Measurements from ENCODE around the gene CNTNAP2. TPM values are rescaled to one million over a fixed set of nuclear protein-coding genes. Genes with fewer than 3 reads are reported as not detected.

Gene CNTNAP2
- total RNA-seq, 2 experiments from 2014 or later: not detected

- intact Hi-C loops (cut with micrococcal nuclease): no loop called here
- H3K36me3 Mint-ChIP-seq: no peaks in the 10 kb centered on the region
- no peaks in the 10 kb centered on the region for H3K9me3 Mint-ChIP-seq
- no peak overlapping the region for H3K4me3 Mint-ChIP-seq
- no peak overlapping the region for H3K27ac Mint-ChIP-seq
- H3K4me1 Mint-ChIP-seq (ENCODE audit: low read depth): peaks cover 5% of the 10 kb centered on the region
- ChIA-PET POLR2A (no interaction called here), CTCF (interaction anchor here (0.8 to 2.7 kb wide), 13 partner anchors 9 to 99 kb away, joined by 3 to 9 read pairs (median 4); no protein-coding TSS in a partner anchor)
- no peak for DNase-seq
- peaks cover 27% of the 10 kb centered on the region for H3K27me3 Mint-ChIP-seq
These were observed 2125.2 kb downstream of the CNTNAP2 start for GRCh38 chr7:148241700-148242293.

DNA sequence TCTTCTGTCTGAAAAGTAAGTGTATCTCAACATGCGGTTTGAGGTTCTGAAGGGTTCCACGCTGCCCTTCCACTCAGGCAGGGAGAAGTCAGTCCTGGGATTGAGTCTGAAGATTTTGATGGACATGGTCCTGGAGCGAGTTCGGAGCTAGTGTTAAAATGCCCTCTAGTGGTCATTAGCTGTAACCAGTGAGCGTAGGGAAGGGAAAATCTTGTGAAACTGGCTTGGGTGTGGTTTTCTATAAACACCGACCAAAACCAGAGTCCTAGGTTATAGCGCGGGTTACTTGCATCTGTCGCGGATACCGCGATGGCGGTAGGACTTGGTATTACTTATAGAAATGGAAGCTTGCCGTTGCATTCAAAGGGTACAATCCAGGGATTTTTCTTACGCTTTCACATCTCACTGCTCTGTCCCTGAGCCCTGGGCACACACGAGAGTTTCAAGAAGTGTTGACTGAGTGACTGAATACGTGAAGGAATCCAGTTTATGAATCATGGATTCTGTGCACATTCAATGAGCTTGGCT lies 2125.8 kb downstream of the CNTNAP2 start:
- Mint-ChIP-seq H3K9me3 (no peaks in the 10 kb centered on the region), H3K27ac (no peak overlapping the region), H3K27me3 (peaks cover 28% of the 10 kb centered on the region), H3K36me3 (no peaks in the 10 kb centered on the region), H3K4me1 (ENCODE audit: low read depth) (peaks cover 5% of the 10 kb centered on the region), H3K4me3 (no peak overlapping the region)
- ChIA-PET CTCF (interaction anchor here (0.8 to 2.7 kb wide), 15 partner anchors 9 to 100 kb away, joined by 3 to 9 read pairs (median 3); no protein-coding TSS in a partner anchor), POLR2A (no interaction called here)
- intact Hi-C loops (cut with micrococcal nuclease): no loop called here
- no peak for DNase-seq

GRCh38 chr7:148245381-148245780 lies 2128.8 kb downstream of the CNTNAP2 start:
- no peak overlapping the region for H3K4me3 Mint-ChIP-seq
- no peaks in the 10 kb centered on the region for H3K36me3 Mint-ChIP-seq
- H3K9me3 Mint-ChIP-seq: no peaks in the 10 kb centered on the region
- H3K27me3 Mint-ChIP-seq: peaks cover 35% of the 10 kb centered on the region
- intact Hi-C loops (cut with micrococcal nuclease): no loop called here
- ChIA-PET POLR2A (no interaction called here), CTCF (no interaction called here)
- no peak overlapping the region for H3K27ac Mint-ChIP-seq
- no peak for DNase-seq
- peaks cover 5% of the 10 kb centered on the region for H3K4me1 Mint-ChIP-seq (ENCODE audit: low read depth)

- Mint-ChIP-seq H3K9me3 (peaks cover 16% of the 10 kb centered on the region), H3K4me1 (ENCODE audit: low read depth) (no peaks in the 10 kb centered on the region), H3K36me3 (peaks cover 2% of the 10 kb centered on the region), H3K27me3 (peaks cover 14% of the 10 kb centered on the region), H3K27ac (no peak overlapping the region), H3K4me3 (no peak overlapping the region)
- no peak for DNase-seq
- intact Hi-C loops (cut with micrococcal nuclease): no loop called here
- ChIA-PET CTCF (no interaction called here), POLR2A (no interaction called here)
These were observed 2137.0 kb downstream of the CNTNAP2 start for GRCh38 chr7:148253629-148254028.

DNA sequence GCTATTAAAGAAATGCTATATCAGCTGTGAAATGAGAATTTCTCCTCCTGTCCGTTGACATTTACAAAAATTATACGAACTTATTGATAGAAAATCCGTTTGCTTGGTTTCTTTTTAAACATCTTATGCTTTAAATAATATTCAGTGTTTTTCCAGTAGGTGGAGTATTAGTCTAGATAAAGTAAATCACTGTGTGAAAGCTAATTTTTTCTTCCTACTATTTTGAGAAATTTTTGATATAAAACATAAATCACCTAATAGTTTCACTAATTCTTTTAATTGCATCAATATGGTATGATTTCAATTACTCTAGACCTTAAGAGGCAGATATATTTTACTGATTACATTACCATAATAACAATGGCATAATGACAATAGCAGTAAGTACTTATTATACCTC lies 2138.7 kb downstream of the CNTNAP2 start:
- intact Hi-C loops (cut with micrococcal nuclease): no loop called here
- ChIA-PET CTCF (interaction anchor here (1.0 to 1.2 kb wide), 2 partner anchors 10 to 13 kb away, joined by 3 to 4 read pairs; no protein-coding TSS in a partner anchor), POLR2A (interaction anchor here (0.7 kb wide), 1 partner anchor 644 kb away, joined by 4 read pairs; no protein-coding TSS in a partner anchor)
- Mint-ChIP-seq H3K4me3 (no peak overlapping the region), H3K9me3 (peaks cover 16% of the 10 kb centered on the region), H3K27me3 (peaks cover 5% of the 10 kb centered on the region), H3K4me1 (ENCODE audit: low read depth) (no peaks in the 10 kb centered on the region), H3K27ac (no peak overlapping the region), H3K36me3 (peaks cover 2% of the 10 kb centered on the region)
- DNase-seq: no peak

DNA sequence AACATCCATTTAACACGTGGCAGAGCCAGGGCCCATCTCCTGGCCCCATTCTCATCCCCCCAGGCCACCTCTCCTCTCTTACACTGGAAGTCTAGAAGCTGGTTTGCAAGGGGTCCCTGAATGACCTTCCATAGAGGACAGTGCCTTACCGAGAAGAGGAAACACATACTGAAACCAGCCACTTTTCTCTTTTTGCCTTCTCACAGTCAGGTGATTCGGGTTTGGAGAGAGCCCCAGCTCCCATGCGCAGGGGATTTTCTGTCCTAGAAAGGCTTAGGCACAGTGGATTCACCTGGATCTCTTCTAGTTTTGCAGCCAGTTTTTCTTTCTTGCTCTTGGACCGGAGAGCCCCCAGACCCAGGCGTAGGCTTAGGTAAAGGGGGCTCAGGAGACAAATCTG lies 2139.8 kb downstream of the CNTNAP2 start:
- Mint-ChIP-seq H3K27me3 (peaks cover 5% of the 10 kb centered on the region), H3K27ac (no peak overlapping the region), H3K9me3 (peaks cover 7% of the 10 kb centered on the region), H3K4me1 (ENCODE audit: low read depth) (no peaks in the 10 kb centered on the region), H3K4me3 (no peak overlapping the region), H3K36me3 (peaks cover 2% of the 10 kb centered on the region)
- CTCF ChIA-PET: no interaction called here
- no peak for DNase-seq
- POLR2A ChIA-PET: no interaction called here
- intact Hi-C loops (cut with micrococcal nuclease): no loop called here

GRCh38 chr7:148260599-148260998 lies 2144.0 kb downstream of the CNTNAP2 start:
- ChIA-PET POLR2A (no interaction called here), CTCF (interaction anchor here (0.5 to 1.4 kb wide), 6 partner anchors 8 to 1016 kb away, joined by 3 to 4 read pairs (median 3); no protein-coding TSS in a partner anchor)
- Mint-ChIP-seq H3K9me3 (no peaks in the 10 kb centered on the region), H3K27ac (no peak overlapping the region), H3K4me3 (no peak overlapping the region), H3K27me3 (peaks cover 10% of the 10 kb centered on the region), H3K36me3 (no peaks in the 10 kb centered on the region), H3K4me1 (ENCODE audit: low read depth) (peaks cover 8% of the 10 kb centered on the region)
- DNase-seq: no peak
- intact Hi-C loops (cut with micrococcal nuclease): no loop called here

- Mint-ChIP-seq H3K4me3 (no peak overlapping the region), H3K27ac (no peak overlapping the region), H3K9me3 (no peaks in the 10 kb centered on the region), H3K4me1 (ENCODE audit: low read depth) (peaks cover 8% of the 10 kb centered on the region), H3K36me3 (no peaks in the 10 kb centered on the region), H3K27me3 (peaks cover 10% of the 10 kb centered on the region)
- intact Hi-C loops (cut with micrococcal nuclease): no loop called here
- ChIA-PET CTCF (interaction anchor here (0.5 to 1.4 kb wide), 3 partner anchors 19 to 782 kb away, joined by 3 read pairs; no protein-coding TSS in a partner anchor), POLR2A (no interaction called here)
- no peak for DNase-seq
These were observed 2144.9 kb downstream of the CNTNAP2 start for GRCh38 chr7:148261523-148261922.

DNA sequence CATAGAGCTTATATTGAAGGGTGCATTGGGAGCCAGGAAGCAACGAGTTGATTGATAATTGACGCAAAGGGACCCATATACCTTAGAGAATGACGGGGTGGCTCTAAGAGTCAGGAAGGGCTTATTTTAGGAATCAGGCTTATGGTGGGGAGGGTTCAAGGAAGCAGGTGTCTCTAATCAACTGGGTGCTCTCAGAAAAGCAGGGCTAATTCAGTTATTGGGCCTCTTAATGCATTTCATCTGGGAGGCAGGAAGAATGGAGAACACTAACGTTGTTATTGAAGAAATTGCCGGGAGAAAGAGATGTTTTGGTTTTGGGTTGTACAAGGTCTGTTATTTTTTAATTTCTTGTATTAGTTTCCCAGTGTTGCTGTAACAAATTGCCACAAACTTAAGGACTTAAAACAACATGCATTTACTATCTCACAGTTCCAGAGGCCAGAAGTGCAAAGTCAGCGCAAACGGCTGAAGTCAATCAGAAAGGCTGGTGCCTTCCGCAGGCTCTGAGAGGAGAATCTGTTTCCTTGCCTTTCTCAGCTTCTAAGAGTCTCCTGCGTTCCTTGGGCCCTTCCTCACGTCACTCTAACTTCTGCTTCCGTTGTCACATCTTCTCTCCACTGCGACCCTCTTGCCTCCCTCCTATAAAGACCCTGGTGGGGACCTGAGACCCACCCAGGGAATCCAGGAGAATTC lies 2145.5 kb downstream of the CNTNAP2 start:
- no peak overlapping the region for H3K4me3 Mint-ChIP-seq

DNA sequence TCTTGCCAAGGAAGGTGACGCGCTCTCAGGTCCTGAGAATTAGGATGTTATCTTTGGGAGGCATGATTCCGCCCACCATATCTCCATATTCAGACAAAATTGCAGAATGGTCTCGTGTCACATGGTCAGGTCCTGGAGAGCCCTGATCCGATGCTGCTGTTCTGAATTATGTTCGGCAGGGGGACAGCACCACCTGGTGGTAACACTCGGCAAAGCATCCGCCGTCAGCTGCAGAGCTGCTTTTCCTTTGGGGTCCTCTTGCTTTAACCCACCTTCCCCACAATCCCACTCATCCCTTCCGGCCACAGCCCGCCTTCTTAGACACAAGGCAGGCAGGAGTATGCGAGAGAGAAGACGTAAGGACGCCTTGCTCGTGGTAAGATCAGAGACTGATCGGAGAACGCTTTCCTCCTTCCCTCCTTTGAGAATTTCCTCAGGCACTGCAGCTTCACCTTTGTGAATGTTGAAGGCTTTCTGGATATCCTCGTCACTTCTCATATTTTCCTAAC lies 2146.2 kb downstream of the CNTNAP2 start:
- no peaks in the 10 kb centered on the region for H3K36me3 Mint-ChIP-seq
- CTCF ChIA-PET: interaction anchor here (0.7 to 1.6 kb wide), 11 partner anchors 9 to 218 kb away, joined by 3 to 9 read pairs (median 3); no protein-coding TSS in a partner anchor
- DNase-seq: peak; percentile 73
- H3K4me1 Mint-ChIP-seq (ENCODE audit: low read depth): peaks cover 8% of the 10 kb centered on the region
- POLR2A ChIA-PET: no interaction called here
- no peak overlapping the region for H3K4me3 Mint-ChIP-seq
- H3K27me3 Mint-ChIP-seq: peaks cover 10% of the 10 kb centered on the region
- H3K27ac Mint-ChIP-seq: no peak overlapping the region
- intact Hi-C loops (cut with micrococcal nuclease): no loop called here
- H3K9me3 Mint-ChIP-seq: no peaks in the 10 kb centered on the region

More for the DNA sequence above, 2145.5 kb downstream of the CNTNAP2 start:
- Mint-ChIP-seq H3K27me3 (peaks cover 10% of the 10 kb centered on the region), H3K27ac (no peak overlapping the region), H3K36me3 (no peaks in the 10 kb centered on the region), H3K9me3 (no peaks in the 10 kb centered on the region), H3K4me1 (ENCODE audit: low read depth) (peaks cover 8% of the 10 kb centered on the region)
- no peak for DNase-seq
- ChIA-PET CTCF (interaction anchor here (0.8 to 1.6 kb wide), 10 partner anchors 10 to 219 kb away, joined by 3 to 9 read pairs (median 3); no protein-coding TSS in a partner anchor), POLR2A (no interaction called here)
- intact Hi-C loops (cut with micrococcal nuclease): no loop called here

DNA sequence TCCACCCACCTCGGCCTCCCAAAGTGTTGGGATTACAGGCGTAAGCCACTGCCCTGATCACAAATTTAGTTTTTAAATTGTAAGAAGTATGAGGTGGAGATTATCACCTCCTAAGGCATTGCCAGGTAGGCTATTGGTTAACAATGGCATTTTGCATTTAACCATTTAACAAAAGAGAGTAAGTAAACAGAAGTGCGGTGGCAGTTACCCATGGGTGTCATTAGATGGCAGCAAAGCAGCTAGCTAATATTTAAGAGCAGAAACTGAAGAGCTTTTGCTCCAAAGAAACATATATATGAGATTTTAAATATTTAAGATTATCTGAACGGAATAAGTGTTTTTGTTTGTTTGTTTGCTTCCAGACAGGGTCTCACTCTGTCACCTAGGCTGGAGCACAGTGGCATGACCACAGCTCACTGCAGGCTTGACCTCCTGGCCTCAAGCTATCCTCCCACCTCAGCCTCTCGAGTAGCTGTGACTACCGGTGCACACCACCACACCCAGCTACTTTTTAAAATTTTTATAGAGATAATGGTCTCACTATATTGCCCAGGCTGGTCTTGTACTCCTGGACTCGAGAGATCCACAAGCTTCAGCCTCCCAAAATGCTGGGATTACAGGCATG lies 2148.4 kb downstream of the CNTNAP2 start:
- no peaks in the 10 kb centered on the region for H3K36me3 Mint-ChIP-seq
- no peak overlapping the region for H3K27ac Mint-ChIP-seq
- H3K4me1 Mint-ChIP-seq (ENCODE audit: low read depth): peaks cover 8% of the 10 kb centered on the region
- POLR2A ChIA-PET: no interaction called here
- CTCF ChIA-PET: interaction anchor here (0.6 to 2.1 kb wide), 10 partner anchors 10 to 702 kb away, joined by 3 to 6 read pairs (median 3); no protein-coding TSS in a partner anchor
- no peak for DNase-seq
- H3K9me3 Mint-ChIP-seq: no peaks in the 10 kb centered on the region
- H3K4me3 Mint-ChIP-seq: no peak overlapping the region
- intact Hi-C loops (cut with micrococcal nuclease): loop anchor here (1.0 to 5.0 kb wide), 3 partner anchors 222 to 702 kb away; no protein-coding TSS in a partner anchor
- H3K27me3 Mint-ChIP-seq: peaks cover 9% of the 10 kb centered on the region

DNA sequence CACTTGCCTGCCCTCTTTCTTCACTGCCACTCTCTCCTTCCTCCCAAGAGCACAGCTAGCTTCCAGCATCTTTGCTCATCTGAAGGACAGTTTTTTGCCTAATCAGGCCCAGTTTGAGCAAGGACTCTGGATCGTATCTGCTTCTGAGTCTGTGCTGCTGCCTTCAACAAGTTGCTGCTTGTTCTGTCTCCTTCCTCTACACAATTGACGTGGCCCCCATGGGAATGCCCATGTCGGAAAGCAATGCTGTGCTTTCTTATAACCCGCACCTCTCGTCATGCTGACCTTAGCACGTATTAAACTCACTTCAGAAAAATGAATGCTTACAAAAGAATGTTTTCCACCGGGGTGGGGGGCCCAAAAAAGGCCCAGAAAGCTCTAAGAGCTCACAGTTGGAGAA lies 2149.3 kb downstream of the CNTNAP2 start:
- CTCF ChIA-PET: interaction anchor here (1.3 to 2.1 kb wide), 2 partner anchors 20 to 701 kb away, joined by 3 to 6 read pairs; no protein-coding TSS in a partner anchor
- no peak for DNase-seq
- Mint-ChIP-seq H3K27ac (no peak overlapping the region), H3K4me3 (no peak overlapping the region), H3K27me3 (peaks cover 10% of the 10 kb centered on the region), H3K36me3 (no peaks in the 10 kb centered on the region), H3K9me3 (no peaks in the 10 kb centered on the region), H3K4me1 (ENCODE audit: low read depth) (peaks cover 8% of the 10 kb centered on the region)
- POLR2A ChIA-PET: no interaction called here
- intact Hi-C loops (cut with micrococcal nuclease): loop anchor here (1.0 to 5.0 kb wide), 3 partner anchors 221 to 701 kb away; no protein-coding TSS in a partner anchor
